A673 (cell line): ENCODE results near the gene KCNJ8. TPM values are rescaled to one million over a fixed set of nuclear protein-coding genes. Genes with fewer than 3 reads are reported as not detected.

Experiments used
- BruUV-seq: library from RNA; stranded (reverse); fragments of 400-500 nt; replicated peaks from 2 replicates; lab custom pipeline; 2021; lab: Mats Ljungman, UMichigan
- CTCF ChIA-PET: fragments of 300-600 bp; sonication (Branson Sonifier 250); formaldehyde crosslinking; loops from one replicate; lab custom pipeline; 2022; ENCODE audit warnings: antibody characterized with exemption; lab: Charles Lee
- POLR2A ChIA-PET: fragments of 300-600 bp; sonication (Branson Sonifier 250); formaldehyde crosslinking; loops from one replicate; lab custom pipeline; 2022; ENCODE audit warnings: antibody characterized with exemption; ENCODE audit not compliant: low non-redundant PET; lab: Charles Lee
- DNase-seq: peaks from one replicate; pipeline ENCODE4 v3.0.0-alpha.2; 2015; ENCODE audit warnings: low spot score
- H3K27ac ChIP-seq: fragments of 200-600 bp; sonication (generic); 2 replicates; pipeline ENCODE4 v1.5.1; 2016; ENCODE audit warnings: mixed run types, low read depth, mild to moderate bottlenecking, mixed read lengths, antibody characterized with exemption, low read length; ENCODE audit not compliant: poor library complexity, severe bottlenecking
- H3K27me3 ChIP-seq: fragments of 200-600 bp; sonication (generic); replicated peaks from 2 replicates; pipeline ENCODE4 v1.6.1; 2017; ENCODE audit warnings: mixed run types, low read depth, mild to moderate bottlenecking, mixed read lengths, antibody characterized with exemption, low read length; ENCODE audit not compliant: insufficient read depth, poor library complexity
- H3K36me3 ChIP-seq: fragments of 200-600 bp; sonication (generic); 2 replicates; pipeline ENCODE4 v1.6.1; 2016; ENCODE audit warnings: mixed run types, mild to moderate bottlenecking, mixed read lengths, antibody characterized with exemption, low read length; ENCODE audit not compliant: insufficient read depth, poor library complexity, severe bottlenecking
- H3K4me1 ChIP-seq: fragments of 200-600 bp; sonication (generic); 2 replicates; pipeline ENCODE4 v1.6.1; 2017; ENCODE audit warnings: mixed run types, mild to moderate bottlenecking, mixed read lengths, antibody characterized with exemption, low read length; ENCODE audit not compliant: insufficient read depth, poor library complexity, severe bottlenecking
- H3K4me3 ChIP-seq: fragments of 200-600 bp; sonication (generic); 2 replicates; pipeline ENCODE4 v1.5.1; 2016; ENCODE audit warnings: low read depth, mixed run types, mild to moderate bottlenecking, mixed read lengths, low read length; ENCODE audit not compliant: poor library complexity, severe bottlenecking
- H3K9me3 ChIP-seq: fragments of 200-600 bp; sonication (generic); 2 replicates; pipeline ENCODE4 v1.6.1; 2016; ENCODE audit warnings: mixed run types, low read depth, mild to moderate bottlenecking, mixed read lengths, antibody characterized with exemption, low read length; ENCODE audit not compliant: poor library complexity, severe bottlenecking
- EZH2 ChIP-seq: fragments of 200-600 bp; sonication (generic); IDR thresholded peaks from 2 replicates; pipeline ENCODE4 v1.6.1; 2017; ENCODE audit warnings: borderline replicate concordance, low read depth, mild to moderate bottlenecking, mixed read lengths, antibody characterized with exemption, low read length; ENCODE audit not compliant: poor library complexity, severe bottlenecking
- intact Hi-C: fragments of 100-400 bp; cut with micrococcal nuclease; formaldehyde crosslinking; loops from one replicate; pipeline ENCODE4 v1.10.0; 2022; ENCODE audit not compliant: unreplicated experiment
- total RNA-seq: library from RNA; stranded (reverse); gene quantifications from 2 replicates; pipeline ENCODE4 v1.2.3, GENCODE V29; 2021
- TF ChIP-seq, protein P1 (sequence below): fragments of 300-800, 200-600 bp; sonication (generic); conservative IDR thresholded peaks from 2 replicates; pipeline ENCODE4 v1.5.1; 2017; ENCODE audit warnings: low read depth, mild to moderate bottlenecking, antibody characterized with exemption, low read length, moderate library complexity, mixed read lengths

Gene KCNJ8
- total RNA-seq, 1 experiment from 2014 or later, result not detected

GRCh38 chr12:21819236-21819635 is 44.7 kb upstream of the KCNJ8 start:
- Histone ChIP-seq H3K4me3 (no peak overlapping the region), H3K27ac (no peak overlapping the region), H3K36me3 (no peaks in the 10 kb centered on the region), H3K9me3 (no peaks in the 10 kb centered on the region), H3K27me3 (peaks cover 15% of the 10 kb centered on the region), H3K4me1 (no peaks in the 10 kb centered on the region)
- TF ChIP-seq, protein P1, sequence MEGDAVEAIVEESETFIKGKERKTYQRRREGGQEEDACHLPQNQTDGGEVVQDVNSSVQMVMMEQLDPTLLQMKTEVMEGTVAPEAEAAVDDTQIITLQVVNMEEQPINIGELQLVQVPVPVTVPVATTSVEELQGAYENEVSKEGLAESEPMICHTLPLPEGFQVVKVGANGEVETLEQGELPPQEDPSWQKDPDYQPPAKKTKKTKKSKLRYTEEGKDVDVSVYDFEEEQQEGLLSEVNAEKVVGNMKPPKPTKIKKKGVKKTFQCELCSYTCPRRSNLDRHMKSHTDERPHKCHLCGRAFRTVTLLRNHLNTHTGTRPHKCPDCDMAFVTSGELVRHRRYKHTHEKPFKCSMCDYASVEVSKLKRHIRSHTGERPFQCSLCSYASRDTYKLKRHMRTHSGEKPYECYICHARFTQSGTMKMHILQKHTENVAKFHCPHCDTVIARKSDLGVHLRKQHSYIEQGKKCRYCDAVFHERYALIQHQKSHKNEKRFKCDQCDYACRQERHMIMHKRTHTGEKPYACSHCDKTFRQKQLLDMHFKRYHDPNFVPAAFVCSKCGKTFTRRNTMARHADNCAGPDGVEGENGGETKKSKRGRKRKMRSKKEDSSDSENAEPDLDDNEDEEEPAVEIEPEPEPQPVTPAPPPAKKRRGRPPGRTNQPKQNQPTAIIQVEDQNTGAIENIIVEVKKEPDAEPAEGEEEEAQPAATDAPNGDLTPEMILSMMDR, result no peak
- TF ChIP-seq EZH2, result no peak
- CTCF ChIA-PET, result no interaction called here
- no peak for DNase-seq
- BruUV-seq, result no TSS peak
- POLR2A ChIA-PET, result no interaction called here
- intact Hi-C loops, result no loop called here

GRCh38 chr12:21818627-21819026 is 44.1 kb upstream of the KCNJ8 start:
- ChIA-PET POLR2A (no interaction called here), CTCF (no interaction called here)
- TF ChIP-seq EZH2, result no peak
- TF ChIP-seq, protein P1, result no peak
- H3K4me3 ChIP-seq, result no peak overlapping the region
- no peaks in the 10 kb centered on the region for H3K4me1 ChIP-seq
- H3K27me3 ChIP-seq, result peaks cover 14% of the 10 kb centered on the region
- no peak for DNase-seq
- H3K36me3 ChIP-seq, result no peaks in the 10 kb centered on the region
- intact Hi-C loops, result no loop called here
- H3K9me3 ChIP-seq, result no peaks in the 10 kb centered on the region
- H3K27ac ChIP-seq, result no peak overlapping the region
- no TSS peak for BruUV-seq

DNA sequence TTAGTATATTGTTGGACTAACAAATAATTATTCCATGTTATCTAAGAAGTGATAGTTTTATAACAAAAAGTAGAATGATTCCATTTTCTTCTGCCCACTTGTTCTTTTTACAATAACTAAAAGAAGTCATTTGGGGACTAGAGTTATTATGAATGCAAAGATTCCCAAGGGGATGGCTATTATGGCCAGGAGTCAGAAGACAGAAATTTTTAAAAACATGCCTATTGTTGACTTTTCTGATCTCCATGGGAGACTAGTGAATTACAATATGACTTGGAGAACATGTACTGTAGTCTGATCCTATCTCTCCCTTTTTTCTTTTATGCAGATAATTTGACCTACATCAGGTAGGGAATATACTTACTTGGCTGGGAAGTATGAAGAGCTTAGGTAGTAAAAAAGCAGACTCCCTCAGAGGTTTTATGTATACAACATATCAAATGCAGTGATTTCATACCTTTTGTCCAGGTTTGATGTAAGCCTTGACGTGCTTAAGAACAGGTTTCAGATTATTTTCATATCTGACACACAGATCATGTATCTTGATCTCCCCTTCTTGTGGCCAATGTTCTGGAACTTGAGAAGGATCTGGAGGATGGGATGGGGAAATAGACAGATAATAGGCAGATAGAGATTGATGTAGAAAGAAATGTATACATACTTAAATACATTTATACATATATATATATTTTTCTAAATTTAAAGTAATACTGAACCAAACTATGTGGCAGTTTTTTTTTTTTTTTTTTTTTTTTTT is 41.0 kb upstream of the KCNJ8 start:
- no peak for TF ChIP-seq EZH2
- TF ChIP-seq, protein P1, result no peak
- Histone ChIP-seq H3K9me3 (no peaks in the 10 kb centered on the region), H3K27ac (no peak overlapping the region), H3K36me3 (no peaks in the 10 kb centered on the region), H3K4me3 (no peak overlapping the region), H3K4me1 (no peaks in the 10 kb centered on the region), H3K27me3 (peaks cover 1% of the 10 kb centered on the region)
- BruUV-seq, result no TSS peak
- intact Hi-C loops, result no loop called here
- DNase-seq, result no peak
- CTCF ChIA-PET, result no interaction called here
- POLR2A ChIA-PET, result no interaction called here
